Activated CD4-positive, alpha-beta T cell treated with anti-CD3 and anti-CD28 coated beads, Interleukin-2, amount 10 ng/mL, durations not matched to agents 7 days and 5 days (primary cell): ENCODE results near the gene AP3M1. TPM values are rescaled to one million over a fixed set of nuclear protein-coding genes. Genes with fewer than 3 reads are reported as not detected.

Source experiments
- CTCF ChIA-PET: fragments of 350-600 bp; sonication (Branson Sonifier 250); formaldehyde crosslinking; loops from one replicate; lab custom pipeline; 2021; ENCODE audit warnings: antibody characterized with exemption; lab: Charles Lee
- POLR2A ChIA-PET: fragments of 350-600 bp; sonication (Branson Sonifier 250); formaldehyde crosslinking; loops from one replicate; lab custom pipeline; 2021; ENCODE audit warnings: antibody characterized with exemption; lab: Charles Lee
- DNase-seq: peaks from one replicate; pipeline ENCODE4 v3.0.0-alpha.2; 2020
- H3K27ac Mint-ChIP-seq: one replicate; pipeline ENCODE4 v1.8.0; 2021; ENCODE audit warnings: mild to moderate bottlenecking, moderate library complexity, mixed read lengths
- H3K27me3 Mint-ChIP-seq: one replicate; pipeline ENCODE4 v1.8.0; 2021; ENCODE audit warnings: mixed read lengths
- H3K36me3 Mint-ChIP-seq: one replicate; pipeline ENCODE4 v1.8.0; 2021; ENCODE audit warnings: low read depth, mixed read lengths
- H3K4me1 Mint-ChIP-seq: one replicate; pipeline ENCODE4 v1.8.0; 2021; ENCODE audit warnings: mixed read lengths
- H3K4me3 Mint-ChIP-seq: one replicate; pipeline ENCODE4 v1.8.0; 2021; ENCODE audit warnings: mild to moderate bottlenecking, moderate library complexity, mixed read lengths
- H3K9me3 Mint-ChIP-seq: one replicate; pipeline ENCODE4 v1.8.0; 2021; ENCODE audit warnings: mixed read lengths
- total RNA-seq, 2 experiments: library from RNA; stranded (reverse); gene quantifications; one replicate each; pipeline ENCODE4 v1.2.3, GENCODE V29; 2021

The AP3M1 gene
- total RNA-seq, 2 experiments from 2014 or later: 42.0 to 50.5 TPM

DNA sequence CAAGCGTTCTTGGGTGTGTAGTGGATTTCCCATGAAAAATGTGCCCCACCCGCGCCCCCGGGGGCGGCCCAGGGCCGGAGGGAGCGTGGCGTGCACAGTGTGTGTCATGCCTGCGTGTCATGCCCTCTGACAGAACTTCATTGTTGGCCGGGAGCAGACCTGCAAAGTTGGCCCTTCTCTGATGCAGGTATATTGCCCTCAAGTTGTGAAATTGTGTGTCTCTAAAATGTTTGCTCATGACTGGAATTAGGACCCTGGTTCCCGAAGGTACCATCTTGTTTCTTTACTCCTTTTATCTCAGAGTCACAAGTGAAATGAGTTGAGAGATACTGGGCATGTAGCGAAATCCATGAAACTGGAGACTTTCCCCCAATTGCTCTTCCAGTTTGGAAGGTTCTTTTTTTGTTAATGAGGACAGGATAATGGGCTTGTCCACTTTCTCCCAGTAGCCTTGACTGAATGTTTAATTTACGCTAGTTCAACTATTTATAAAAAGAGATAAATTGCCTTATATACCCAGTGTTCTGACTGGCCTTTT, 26.6 kb upstream of the AP3M1 start:
- CTCF ChIA-PET: interaction anchor here (0.6 to 1.9 kb wide), 5 partner anchors 11 to 26 kb away, joined by 3 to 7 read pairs (median 4); partner anchors contain the start of genes ADK and AP3M1
- POLR2A ChIA-PET: no interaction called here
- peak overlapping the region; percentile 98 for H3K27ac Mint-ChIP-seq
- peak overlapping the region; percentile 89 for H3K4me3 Mint-ChIP-seq
- H3K27me3 Mint-ChIP-seq: no peaks in the 10 kb centered on the region
- H3K36me3 Mint-ChIP-seq: peaks cover 4% of the 10 kb centered on the region
- peaks cover 46% of the 10 kb centered on the region for H3K4me1 Mint-ChIP-seq
- DNase-seq: peak; percentile 33
- no peaks in the 10 kb centered on the region for H3K9me3 Mint-ChIP-seq

DNA sequence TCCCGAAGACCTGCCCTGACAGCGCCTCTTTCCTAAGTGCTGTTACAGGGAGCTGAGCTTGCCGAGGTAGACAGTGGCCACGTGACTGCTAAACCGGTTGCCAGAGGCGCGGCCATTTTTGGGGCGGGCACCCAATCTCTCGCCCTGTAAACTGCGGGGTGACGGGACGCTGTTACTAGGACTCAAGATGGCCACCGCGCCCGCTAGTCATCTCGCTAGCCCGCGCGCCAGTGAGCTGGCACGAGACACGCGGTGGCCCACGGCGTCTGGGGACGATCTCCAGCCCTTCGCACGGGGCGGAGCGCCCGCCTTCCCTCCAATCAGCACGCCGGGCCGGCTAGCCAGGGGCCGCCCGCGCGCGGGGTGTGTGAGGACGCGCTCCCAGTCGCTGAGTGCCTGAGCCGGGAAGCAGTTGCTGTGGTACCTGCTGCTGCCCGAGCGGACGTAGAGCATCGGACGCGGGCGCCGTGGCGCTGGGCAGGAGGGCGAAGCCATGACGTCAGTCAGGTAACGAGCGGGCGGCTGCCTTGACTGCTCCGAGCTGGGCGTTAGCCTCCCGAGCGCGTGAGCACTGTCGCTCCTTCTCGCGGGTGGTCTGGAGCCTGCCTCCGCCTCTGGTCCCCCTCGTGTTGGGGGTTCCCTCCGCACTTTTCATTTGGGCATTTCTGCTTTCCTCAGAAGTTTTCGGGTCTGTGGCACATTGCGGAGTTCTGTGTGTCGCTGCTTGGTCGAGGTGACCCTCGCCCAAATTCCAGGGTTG, 25.9 kb upstream of the AP3M1 start:
- Mint-ChIP-seq H3K27me3 (no peaks in the 10 kb centered on the region), H3K4me1 (peaks cover 40% of the 10 kb centered on the region), H3K27ac (peak overlapping the region; percentile 98), H3K4me3 (peak overlapping the region; percentile 89), H3K36me3 (peaks cover 5% of the 10 kb centered on the region), H3K9me3 (no peaks in the 10 kb centered on the region)
- peak; percentile 98 for DNase-seq
- POLR2A ChIA-PET: interaction anchor here (0.6 kb wide), 1 partner anchor 14 kb away, joined by 4 read pairs; no protein-coding TSS in a partner anchor
- CTCF ChIA-PET: interaction anchor here (0.6 to 1.2 kb wide), 5 partner anchors 10 to 84 kb away, joined by 3 read pairs; no protein-coding TSS in a partner anchor

DNA sequence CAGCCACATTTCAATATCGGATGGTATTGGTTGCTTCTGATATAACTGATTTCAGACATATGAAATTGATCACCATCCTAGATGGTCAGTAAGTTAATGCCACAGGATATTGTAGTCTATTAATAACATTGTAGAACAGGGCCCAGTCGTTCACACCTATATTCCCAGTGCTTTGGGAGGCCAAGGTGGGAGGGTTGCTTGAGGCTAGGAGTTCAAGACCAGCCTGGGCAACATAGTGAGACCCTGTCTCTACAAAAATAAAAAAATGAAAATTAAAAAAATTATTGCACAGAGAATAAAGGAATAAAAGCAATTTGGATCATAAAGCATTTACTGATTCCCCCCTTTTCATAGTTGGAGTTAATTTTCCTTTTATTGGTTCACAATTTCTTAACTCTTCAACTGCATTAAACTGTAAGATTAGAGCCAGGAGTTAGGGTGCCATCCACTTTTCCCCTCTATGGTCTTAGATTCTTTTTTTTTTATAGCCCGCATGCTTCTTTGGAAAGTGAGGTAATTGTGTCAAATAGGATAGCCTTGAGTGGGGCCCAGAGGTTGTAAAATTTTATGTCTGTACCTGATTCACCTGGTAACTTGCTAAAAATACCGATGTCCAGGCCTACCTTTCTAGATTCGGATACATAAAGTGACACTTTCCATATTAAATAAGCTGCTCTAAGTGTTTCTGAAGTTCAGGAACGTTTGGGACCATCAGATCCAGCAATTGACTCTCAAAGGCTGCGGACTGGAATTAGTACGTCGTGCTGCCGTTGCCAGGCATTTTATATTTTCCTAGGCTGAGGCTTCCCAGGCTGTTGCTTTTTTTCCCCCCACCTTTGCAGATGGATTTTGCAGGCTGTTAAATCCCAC, 25.1 kb upstream of the AP3M1 start:
- Mint-ChIP-seq H3K27ac (peak overlapping the region; percentile 98), H3K4me3 (peak overlapping the region; percentile 89), H3K27me3 (no peaks in the 10 kb centered on the region), H3K36me3 (peaks cover 6% of the 10 kb centered on the region), H3K4me1 (peaks cover 34% of the 10 kb centered on the region), H3K9me3 (no peaks in the 10 kb centered on the region)
- ChIA-PET POLR2A (interaction anchor here (0.6 kb wide), 1 partner anchor 14 kb away, joined by 4 read pairs; no protein-coding TSS in a partner anchor), CTCF (interaction anchor here (0.8 to 1.2 kb wide), 3 partner anchors 9 to 18 kb away, joined by 3 read pairs; no protein-coding TSS in a partner anchor)
- DNase-seq: no peak

DNA sequence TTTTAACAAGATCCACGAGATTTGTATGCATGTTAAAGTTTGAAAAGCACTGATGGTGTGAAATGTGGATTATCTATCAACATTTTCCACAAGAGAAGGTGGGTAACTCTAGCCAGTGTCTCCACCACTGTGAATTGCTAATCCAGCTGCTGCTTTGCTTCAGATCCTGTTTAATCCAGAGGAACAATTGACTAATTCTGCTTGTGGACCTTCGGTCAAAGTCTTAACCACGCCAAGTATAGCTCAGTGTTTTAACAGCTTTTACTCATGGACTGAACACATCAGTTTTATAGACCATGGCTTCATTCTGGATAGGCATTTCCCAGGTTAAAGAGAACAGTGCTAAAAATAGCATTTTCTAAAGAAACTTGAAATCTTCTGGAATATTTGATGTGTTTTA, 23.9 kb upstream of the AP3M1 start:
- ChIA-PET POLR2A (no interaction called here), CTCF (interaction anchor here (1.1 kb wide), 1 partner anchor 9 kb away, joined by 5 read pairs; no protein-coding TSS in a partner anchor)
- H3K27ac Mint-ChIP-seq: no peak overlapping the region
- no peaks in the 10 kb centered on the region for H3K27me3 Mint-ChIP-seq
- peaks cover 2% of the 10 kb centered on the region for H3K36me3 Mint-ChIP-seq
- no peak for DNase-seq
- no peaks in the 10 kb centered on the region for H3K9me3 Mint-ChIP-seq
- H3K4me1 Mint-ChIP-seq: peaks cover 29% of the 10 kb centered on the region
- H3K4me3 Mint-ChIP-seq: no peak overlapping the region

DNA sequence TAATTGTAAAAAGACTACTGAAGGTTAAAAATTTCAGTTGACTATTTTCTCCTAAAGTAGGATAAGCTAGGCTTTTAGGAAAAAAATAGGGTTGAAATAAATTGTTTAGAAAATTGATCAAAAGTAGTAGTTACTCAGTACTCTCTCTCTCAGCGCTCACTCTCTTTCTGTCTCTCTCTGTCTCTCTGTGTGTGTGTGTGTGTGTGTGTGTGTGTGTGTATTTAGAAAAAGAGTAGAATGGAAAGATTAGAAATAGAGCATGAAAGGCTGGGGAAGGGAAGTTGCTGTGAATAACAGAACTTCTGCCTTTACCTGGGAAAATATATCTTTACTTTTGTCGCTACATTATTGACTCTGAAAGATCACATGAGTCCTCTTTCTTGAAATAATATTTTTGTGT, 21.0 kb upstream of the AP3M1 start:
- Mint-ChIP-seq H3K4me3 (no peak overlapping the region), H3K4me1 (peaks cover 19% of the 10 kb centered on the region), H3K9me3 (no peaks in the 10 kb centered on the region), H3K27ac (no peak overlapping the region), H3K27me3 (no peaks in the 10 kb centered on the region), H3K36me3 (peaks cover 2% of the 10 kb centered on the region)
- ChIA-PET CTCF (interaction anchor here (0.6 kb wide), 2 partner anchors 45 to 566 kb away, joined by 3 to 4 read pairs; no protein-coding TSS in a partner anchor), POLR2A (no interaction called here)
- DNase-seq: no peak

DNA sequence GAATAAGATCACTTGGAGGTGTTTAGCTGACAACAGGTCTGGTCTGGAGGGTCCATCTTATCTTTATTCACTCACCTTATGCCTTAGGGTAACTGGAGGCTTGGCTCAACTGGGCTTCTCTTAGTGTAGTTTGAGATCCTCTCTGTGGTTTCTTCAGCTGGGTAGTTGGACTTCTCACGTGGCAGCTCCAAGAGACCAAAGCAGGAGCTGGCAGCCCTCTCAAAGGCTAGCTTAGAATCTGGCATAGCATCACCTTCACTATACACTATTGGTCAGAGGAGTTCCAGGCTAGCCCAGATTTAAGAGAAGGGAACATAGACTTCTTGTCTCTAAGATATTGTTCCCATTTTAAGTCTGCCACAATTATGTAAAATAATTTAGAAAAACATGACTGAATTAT, 16.8 kb upstream of the AP3M1 start:
- POLR2A ChIA-PET: interaction anchor here (0.7 to 0.8 kb wide), 2 partner anchors 10 to 831 kb away, joined by 4 to 5 read pairs; no protein-coding TSS in a partner anchor
- no peaks in the 10 kb centered on the region for H3K27me3 Mint-ChIP-seq
- CTCF ChIA-PET: interaction anchor here (0.6 to 2.7 kb wide), 4 partner anchors 9 to 18 kb away, joined by 3 to 10 read pairs (median 5); partner anchors contain the start of genes ADK and AP3M1
- peaks cover 29% of the 10 kb centered on the region for H3K4me1 Mint-ChIP-seq
- H3K4me3 Mint-ChIP-seq: no peak overlapping the region
- H3K9me3 Mint-ChIP-seq: no peaks in the 10 kb centered on the region
- no peak overlapping the region for H3K27ac Mint-ChIP-seq
- no peak for DNase-seq
- H3K36me3 Mint-ChIP-seq: peaks cover 2% of the 10 kb centered on the region

DNA sequence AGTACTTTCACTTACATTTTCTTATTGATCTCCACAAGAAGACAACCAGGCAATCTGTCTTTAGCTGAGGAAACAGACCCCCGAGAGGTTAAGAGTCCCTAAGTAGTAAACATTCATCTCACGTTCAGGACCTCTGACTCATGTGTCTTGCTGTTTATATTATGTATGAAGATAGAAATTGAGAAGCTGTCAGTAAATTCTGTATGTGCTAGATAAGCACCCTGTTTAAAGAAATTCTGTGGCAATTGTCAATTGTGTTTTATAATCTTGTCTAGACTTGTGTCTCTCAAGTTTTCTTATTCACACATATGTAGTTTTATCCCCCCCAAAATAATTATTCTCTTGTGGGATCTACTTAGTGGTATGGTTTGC, 14.9 kb upstream of the AP3M1 start:
- CTCF ChIA-PET: interaction anchor here (1.2 to 1.6 kb wide), 3 partner anchors 9 to 15 kb away, joined by 3 to 10 read pairs (median 5); partner anchors contain the start of genes ADK and AP3M1

DNA sequence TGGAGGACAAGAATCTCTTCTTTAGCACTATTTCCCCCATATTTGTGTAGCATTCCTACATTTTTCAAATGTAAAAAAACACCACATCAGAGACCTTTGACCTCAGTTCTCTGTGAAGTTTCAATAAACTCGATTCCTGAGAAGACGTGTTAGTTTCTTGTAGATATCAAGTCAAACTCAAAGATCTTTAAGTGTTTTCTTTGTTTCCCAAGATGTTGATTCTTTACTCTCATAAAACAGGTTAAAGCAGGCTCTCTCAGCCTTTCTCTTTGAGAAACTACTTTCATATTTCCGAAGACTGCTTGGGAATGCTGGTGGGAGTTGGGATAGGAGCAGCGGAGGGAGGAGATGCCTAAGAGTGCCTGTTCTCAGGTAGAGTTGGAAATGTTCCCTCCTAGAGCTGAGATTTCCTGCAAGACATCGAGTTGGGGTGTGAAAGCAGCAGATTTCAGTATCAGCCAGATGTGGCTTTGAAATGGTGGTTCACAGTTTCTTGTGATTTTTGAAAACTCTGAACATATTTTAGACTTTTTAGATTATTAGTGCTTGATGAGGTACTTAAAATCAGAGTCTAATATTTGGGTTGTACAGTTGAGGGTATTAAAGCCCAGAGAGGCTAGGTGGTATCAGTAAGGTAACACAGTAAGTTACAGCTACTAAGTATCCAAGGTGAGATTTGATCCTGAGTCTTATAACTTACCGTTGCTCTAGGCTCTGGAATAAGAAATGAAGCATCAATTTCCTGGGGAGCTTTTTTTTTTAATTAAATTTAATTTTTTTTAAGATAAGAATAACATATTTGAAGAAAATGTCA, 14.3 kb upstream of the AP3M1 start:
- no peak for DNase-seq
- POLR2A ChIA-PET: no interaction called here
- peaks cover 29% of the 10 kb centered on the region for H3K4me1 Mint-ChIP-seq
- H3K36me3 Mint-ChIP-seq: peaks cover 5% of the 10 kb centered on the region
- H3K27me3 Mint-ChIP-seq: no peaks in the 10 kb centered on the region
- CTCF ChIA-PET: interaction anchor here (1.3 to 1.6 kb wide), 2 partner anchors 10 to 14 kb away, joined by 5 to 10 read pairs; partner anchors contain the start of genes ADK and AP3M1
- H3K9me3 Mint-ChIP-seq: no peaks in the 10 kb centered on the region
- no peak overlapping the region for H3K4me3 Mint-ChIP-seq
- no peak overlapping the region for H3K27ac Mint-ChIP-seq

More for the DNA sequence above, 14.9 kb upstream of the AP3M1 start:
- H3K27ac Mint-ChIP-seq: no peak overlapping the region
- no peak overlapping the region for H3K4me3 Mint-ChIP-seq
- no peaks in the 10 kb centered on the region for H3K9me3 Mint-ChIP-seq
- no peak for DNase-seq
- H3K27me3 Mint-ChIP-seq: no peaks in the 10 kb centered on the region
- POLR2A ChIA-PET: no interaction called here
- H3K4me1 Mint-ChIP-seq: peaks cover 29% of the 10 kb centered on the region
- H3K36me3 Mint-ChIP-seq: peaks cover 5% of the 10 kb centered on the region

DNA sequence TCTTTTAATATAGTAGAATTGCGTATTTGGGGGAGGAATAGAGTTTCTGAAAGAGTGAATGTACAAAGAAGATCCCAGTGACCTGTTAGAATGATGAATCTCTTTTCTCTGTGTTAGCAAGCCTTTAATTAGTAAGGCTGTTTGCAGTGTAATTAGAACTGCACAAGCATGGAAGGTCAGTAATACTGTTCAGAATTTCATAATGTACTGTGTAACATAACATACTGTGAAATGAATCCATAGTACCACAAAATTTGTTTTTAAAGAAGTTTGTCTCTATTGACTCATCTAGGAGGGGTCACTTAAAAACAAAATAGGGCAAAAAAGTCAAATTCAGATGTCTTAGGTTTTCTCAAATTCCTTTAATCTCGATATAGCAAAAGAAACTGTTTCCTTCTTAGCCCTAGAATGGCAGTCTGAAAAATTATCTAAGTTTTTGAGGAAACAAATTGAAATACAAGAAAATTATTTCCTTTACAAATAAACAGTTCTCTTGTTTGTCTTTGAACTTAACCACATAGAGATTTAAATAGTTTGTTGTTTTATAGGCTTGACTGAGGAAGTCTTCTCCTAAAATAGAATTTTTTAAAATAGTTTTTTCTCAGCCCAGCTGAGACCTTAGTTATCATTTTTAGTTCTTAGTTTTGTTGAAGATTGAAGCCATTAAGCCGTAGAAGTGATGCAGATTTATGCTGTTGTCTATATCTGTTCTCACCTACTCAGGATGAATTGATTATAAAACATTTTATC, 12.9 kb upstream of the AP3M1 start:
- H3K27me3 Mint-ChIP-seq: no peaks in the 10 kb centered on the region
- no peak for DNase-seq
- H3K4me1 Mint-ChIP-seq: peaks cover 22% of the 10 kb centered on the region
- ChIA-PET CTCF (no interaction called here), POLR2A (no interaction called here)
- H3K9me3 Mint-ChIP-seq: no peaks in the 10 kb centered on the region
- H3K36me3 Mint-ChIP-seq: peaks cover 5% of the 10 kb centered on the region
- H3K4me3 Mint-ChIP-seq: no peak overlapping the region
- no peak overlapping the region for H3K27ac Mint-ChIP-seq

DNA sequence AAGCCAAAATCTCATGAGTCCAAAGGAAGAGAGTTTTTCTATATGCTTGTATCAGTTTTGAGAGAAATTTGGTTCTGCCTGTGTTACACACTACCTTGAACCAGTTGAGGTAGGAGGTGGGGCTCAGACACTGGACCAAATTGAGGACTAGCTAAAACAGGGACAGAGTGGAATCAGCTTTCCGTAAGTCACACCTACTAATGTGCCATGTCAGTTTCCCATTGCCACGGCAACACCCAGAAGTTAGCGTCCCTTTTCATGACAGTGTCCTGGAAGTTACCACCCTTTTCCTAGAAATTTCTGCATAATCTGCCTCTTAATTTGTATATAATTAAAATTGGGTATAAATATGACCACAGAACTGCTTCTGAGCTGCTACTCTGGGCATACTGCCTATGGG, 9.4 kb upstream of the AP3M1 start:
- Mint-ChIP-seq H3K9me3 (no peaks in the 10 kb centered on the region), H3K4me1 (peaks cover 15% of the 10 kb centered on the region), H3K36me3 (peaks cover 5% of the 10 kb centered on the region), H3K27me3 (no peaks in the 10 kb centered on the region), H3K4me3 (no peak overlapping the region), H3K27ac (no peak overlapping the region)
- ChIA-PET CTCF (no interaction called here), POLR2A (interaction anchor here (0.6 kb wide), 1 partner anchor 31 kb away, joined by 4 read pairs; no protein-coding TSS in a partner anchor)
- no peak for DNase-seq

DNA sequence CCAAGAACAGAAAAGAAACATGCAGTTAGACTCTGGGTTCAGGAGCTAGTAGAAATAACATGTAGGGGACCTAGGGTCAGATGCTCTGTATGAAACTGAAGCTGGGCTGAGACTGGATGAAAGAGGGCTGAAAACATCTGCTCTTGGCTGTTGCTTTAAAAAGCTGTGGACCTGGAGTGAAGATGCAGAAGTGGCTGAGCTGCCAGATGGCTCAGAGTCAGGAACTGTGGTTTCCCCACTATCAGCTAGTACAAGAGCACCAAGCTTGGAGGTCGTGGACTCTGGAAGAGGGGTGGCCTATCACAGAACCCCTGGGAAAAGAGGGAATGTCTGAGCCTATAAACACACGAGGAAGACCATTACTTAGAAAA, 6.3 kb upstream of the AP3M1 start:
- Mint-ChIP-seq H3K4me1 (peaks cover 20% of the 10 kb centered on the region), H3K36me3 (peaks cover 5% of the 10 kb centered on the region), H3K4me3 (no peak overlapping the region), H3K27me3 (no peaks in the 10 kb centered on the region), H3K9me3 (no peaks in the 10 kb centered on the region), H3K27ac (no peak overlapping the region)
- POLR2A ChIA-PET: no interaction called here
- CTCF ChIA-PET: interaction anchor here (0.9 to 2.4 kb wide), 3 partner anchors 9 to 19 kb away, joined by 3 to 7 read pairs (median 3); no protein-coding TSS in a partner anchor
- no peak for DNase-seq
